ENCODE results near the gene DHX16.

Gene DHX16

DNA sequence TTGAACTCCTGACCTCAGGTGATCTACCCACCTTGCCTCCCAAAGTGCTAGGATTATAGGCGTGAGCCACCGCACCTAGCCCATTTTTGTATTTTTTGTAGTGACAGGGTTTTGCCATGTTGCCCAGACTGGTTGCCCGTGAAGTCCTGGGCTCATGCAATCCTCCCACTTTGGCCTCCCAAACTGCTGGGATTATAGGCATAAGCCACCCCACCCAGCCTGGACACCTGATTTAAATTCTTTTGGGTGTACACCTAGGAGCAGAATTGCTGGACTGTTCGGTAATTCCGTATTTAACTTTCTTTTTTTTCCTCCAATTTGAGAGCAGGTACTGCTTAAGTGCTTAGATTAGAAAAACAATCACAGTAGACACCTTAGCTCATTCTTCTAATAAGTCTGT is 23.6 kb upstream of the DHX16 start:
- FAIRE-seq (no peak), DNase-seq (ENCODE audit: low spot score) (no peak)

DNA sequence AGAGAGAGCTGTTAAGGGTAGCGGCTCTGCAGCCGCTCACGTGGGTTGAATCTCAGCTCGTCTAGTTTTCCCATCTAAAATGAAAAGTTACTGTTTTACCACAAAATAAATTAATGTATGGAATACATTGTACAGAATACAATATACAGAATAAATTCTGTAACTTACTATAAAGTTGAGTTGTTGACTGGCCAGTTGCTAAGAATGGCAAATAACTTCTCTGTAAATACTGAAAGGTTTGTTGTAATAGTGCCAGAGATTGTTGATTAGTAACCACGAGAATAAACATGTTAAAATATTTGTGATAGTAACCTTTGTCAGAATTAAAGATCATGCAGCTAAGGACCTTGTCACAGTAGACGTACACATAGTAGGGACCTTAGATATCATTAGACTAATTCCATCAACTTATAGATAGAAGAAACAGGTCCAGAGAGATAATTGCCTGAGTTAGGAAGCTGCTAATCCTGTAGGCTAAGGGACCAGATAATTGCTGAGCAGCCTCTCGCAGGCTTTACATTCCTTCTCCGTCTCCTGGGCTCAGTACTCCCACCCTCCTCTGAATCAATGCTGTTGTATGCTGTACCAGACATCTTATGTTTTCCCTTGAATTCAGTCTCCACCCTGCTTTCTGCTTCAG is 18.5 kb upstream of the DHX16 start:
- FAIRE-seq (no peak), DNase-seq (ENCODE audit: low spot score) (no peak)

DNA sequence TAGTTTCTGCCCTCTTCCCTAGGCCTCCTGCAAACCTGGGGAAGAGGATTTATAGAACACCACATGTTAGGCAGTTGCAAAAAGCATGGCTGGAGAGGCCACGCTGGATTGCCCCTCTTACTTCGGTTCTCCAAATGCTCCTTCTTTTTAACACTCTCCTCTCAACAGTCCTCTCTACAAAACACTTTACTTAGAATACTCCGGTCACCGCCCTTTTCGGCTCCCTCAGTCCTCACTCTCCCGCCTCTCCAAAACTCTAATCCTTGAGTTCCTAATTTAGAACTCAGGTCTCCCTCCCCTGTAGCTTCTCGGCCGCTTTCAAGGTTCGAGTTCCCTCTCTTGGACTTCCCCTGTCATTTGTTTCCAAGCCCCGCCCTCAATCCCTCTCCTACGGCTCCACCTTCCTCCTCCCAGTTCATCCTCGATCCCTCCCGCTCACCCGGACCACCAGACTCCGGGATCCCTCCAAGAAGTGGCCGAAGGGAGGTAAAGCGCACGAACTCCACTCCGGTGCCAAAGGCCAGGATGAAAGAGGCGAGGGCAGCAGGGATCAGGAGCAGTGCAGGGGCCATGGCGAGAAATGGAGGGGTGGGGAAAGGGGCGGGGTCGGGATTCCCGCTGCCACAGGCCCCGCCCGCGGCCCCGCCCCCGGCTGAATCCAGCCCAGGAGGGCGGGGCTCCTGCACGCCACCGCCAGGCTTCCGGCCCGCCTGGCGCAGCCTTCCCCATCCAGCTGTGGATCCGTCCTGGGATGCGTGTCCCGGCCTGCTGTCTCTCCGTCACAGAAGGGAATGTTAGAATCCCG is 17.8 kb upstream of the DHX16 start, which contains the start of gene NRM:
Gene NRM (minus strand): TSS at position 582 of the 805 bp plus-strand sequence. CDS start 10 bp downstream, at position 572.
- peak; percentile 91 for DNase-seq (ENCODE audit: low spot score)
- peak; percentile 55 for FAIRE-seq

DNA sequence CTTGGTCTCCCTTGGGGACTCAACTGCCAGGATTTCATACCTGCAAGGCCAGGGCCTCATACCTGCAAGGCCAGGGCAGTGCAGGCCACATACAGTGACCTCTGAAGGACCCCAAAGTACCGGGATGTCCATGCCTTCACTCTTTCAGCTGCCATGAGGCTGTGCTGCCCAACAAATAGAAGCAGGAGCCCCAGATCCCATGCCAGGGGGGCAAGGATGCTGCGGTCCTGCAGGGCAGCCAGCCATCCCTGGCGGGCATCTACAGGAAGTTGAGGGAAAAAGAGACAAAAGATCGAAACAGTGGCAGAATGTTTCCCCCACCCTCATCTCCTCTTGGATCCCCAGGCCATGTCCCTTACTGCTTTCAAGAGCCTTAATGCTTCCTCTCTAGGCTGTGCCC is 17.2 kb upstream of the DHX16 start:
- FAIRE-seq (no peak), DNase-seq (ENCODE audit: low spot score) (no peak)

DNA sequence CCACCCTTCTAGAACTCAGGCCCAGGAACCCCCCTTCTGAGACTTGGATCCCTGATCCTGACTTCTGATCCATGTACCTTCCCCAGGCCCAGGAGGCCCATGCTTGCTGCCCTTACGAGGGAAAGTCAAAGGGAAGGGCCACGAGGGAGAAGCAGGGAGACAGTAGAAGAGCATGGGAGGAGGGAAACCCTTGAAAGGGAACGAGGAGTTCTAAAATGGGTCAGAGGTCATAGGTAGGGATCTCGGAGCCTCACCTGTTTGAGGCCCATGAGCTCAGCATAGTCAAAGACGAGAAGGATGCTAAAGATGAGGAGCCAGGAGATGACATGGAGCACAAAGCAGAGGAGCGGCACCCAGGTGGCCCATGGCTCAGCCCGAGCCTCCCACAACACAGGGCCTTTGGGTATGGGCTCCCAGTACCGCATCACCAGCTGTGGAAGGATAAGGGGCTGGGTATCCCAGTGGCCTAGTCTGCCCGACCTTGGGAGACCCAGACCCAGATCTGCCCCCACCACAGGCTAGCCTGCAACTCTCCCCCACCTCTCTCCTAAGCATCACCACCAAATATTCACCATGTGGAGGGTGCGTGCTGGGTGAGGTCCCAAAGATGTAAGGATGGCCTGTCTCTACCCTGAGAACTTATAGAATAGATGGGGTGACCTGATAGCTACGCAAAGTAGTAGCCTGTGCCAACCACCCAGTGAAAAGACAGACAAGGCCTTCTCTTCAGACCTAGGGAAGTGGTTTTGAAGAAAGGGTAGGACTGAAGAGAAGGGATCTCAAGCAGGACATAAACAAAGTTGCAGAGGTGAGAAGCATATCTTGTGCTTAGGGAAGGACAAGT is 16.4 kb upstream of the DHX16 start:
- no peak for DNase-seq (ENCODE audit: low spot score)
- no peak for FAIRE-seq

DNA sequence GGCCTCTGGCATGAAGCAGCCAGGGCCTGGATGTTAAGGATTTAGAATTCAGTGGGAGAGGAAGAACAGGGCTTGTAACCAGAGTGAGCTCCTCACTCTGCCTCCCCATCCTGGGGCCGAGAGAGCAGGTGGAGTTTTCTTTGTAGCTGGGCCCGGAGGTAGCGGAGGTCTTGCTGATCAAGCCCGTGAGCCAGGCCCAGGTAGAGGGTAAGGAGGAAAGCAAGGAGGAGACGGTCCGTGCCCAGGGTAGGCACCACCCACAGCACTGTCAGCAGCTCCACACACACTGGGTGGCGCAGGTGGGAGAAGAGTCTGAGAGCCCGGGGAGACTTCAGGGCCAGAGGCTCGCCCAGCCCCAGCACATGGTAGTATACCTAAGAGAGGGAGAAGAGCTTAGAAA is 15.8 kb upstream of the DHX16 start:
- no peak for DNase-seq (ENCODE audit: low spot score)
- no peak for FAIRE-seq

DNA sequence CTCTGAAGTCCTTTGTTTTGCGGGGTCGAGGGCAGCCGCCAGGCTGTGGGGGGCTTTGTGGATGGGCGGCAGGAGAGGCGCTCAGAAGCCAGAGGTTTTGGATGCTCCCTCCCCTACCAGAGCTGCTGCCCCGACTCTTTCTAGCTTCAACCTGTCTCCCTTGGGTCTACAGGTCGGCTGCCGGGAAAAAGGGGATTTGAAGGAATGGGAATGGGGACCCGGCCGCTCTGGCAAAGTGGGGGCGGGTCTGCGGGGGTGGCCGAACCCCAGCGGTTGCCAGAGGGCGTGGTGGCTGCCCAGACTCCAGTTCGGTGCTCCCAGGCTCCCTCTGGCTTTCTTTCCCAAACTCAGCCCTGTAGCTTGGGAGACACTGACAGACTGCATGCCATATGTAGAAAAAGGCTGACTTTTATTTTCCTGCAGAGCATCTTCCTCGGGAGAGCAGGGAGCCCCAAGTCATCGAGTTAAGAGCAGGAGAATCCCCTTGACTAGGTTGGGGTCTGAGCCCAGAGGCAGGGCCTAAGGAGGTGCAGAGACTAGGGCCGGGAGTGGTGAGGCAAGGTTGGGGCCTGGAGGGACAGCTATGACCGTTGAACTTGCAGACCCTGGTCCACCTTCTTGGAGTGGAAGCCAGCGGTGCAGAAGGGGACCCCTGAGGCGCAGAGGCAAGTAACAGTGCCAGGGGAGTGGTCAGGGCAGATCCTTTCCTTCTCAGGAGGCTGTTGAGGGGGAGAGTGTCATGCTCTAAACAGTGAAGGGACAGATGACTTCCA is 15.0 kb upstream of the DHX16 start:
- DNase-seq (ENCODE audit: low spot score), result no peak
- FAIRE-seq, result no peak

DNA sequence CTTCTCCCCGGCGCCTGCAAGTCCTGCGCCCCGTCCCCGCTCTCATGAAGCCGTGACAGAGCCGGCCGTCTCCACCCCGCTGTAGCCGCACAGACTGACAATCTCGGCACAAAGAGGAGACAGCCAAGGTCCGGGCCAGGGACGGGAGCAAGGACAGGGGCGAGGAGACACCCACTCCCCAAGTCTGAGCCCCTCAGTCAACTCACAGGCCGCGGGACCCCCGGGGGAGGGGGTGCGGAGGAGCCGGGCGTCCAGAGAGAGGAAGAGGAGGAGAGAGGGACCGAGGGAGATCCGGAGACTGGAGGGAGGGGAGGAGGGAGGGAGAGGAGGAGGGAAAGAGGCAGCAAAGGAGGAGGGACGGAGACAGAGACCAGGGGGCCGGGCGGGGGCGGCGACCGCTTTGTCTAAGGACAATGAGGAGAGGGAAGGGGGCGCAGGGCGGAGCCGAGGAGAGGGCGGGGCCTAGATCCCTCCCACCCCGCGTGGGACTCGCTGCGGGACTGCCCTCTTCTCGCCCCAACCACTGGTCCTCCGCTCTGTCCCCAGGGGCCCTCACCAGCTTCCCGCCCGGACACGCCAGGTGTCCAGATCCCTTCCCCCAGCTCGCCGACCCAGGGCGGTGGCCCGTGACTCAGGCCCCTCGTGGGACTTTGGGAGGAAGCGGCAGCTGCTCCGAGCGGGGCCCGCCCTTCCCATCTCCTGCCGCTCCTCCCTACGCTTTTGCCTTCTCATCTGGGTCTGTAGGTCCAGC is 14.3 kb upstream of the DHX16 start:
- no peak for FAIRE-seq
- DNase-seq (ENCODE audit: low spot score), result peak; percentile 91

DNA sequence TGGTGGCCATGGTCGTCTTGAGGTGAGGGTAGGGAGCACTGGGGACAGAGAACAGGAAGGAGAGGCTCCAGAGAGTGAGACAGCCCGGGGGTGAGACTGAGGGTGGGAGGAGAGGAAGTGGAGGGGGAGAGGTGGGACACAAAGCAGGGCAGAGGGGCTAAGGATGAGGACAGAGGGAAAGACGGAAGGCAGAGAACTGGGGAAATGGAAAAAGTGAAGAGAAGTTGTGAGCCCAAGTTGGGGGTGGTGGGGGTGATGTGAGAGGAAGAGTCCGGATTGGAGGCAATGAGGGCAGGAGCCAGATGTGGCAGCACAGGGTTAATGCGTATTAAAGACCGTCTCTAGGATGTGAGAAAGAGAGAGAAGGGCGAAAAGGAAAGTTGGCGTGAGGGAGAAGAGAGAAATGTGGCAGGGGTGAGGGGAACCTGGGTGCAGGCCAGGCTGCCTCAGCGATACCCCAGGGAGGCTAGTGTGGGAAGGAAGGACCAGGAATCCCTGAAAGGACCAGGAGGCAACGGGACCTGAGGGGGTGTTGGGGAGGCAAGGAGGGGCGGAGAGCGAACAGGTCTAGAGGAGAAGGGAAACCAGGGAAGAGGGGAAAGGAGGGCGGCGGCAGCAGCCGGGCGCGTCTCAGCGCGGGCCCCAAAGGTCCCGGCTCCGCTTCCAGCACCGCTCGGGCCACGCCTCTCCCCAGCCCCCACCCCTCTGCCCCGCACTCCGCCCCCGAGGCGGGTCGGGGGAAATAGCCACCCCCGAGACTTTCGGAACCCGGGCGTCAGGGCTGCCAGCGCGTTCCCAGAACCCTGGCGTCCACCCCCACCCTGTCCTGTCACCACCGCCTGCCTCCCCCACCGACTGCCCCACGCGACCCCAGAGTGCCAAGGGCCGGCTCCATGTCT is 13.5 kb upstream of the DHX16 start, which contains the start of gene PPP1R18:
Gene PPP1R18 (minus strand): TSS at position 637 of the 899 bp plus-strand sequence. CDS start 627 bp downstream, at position 10.
- DNase-seq (ENCODE audit: low spot score), result peak; percentile 70
- FAIRE-seq, result no peak

DNA sequence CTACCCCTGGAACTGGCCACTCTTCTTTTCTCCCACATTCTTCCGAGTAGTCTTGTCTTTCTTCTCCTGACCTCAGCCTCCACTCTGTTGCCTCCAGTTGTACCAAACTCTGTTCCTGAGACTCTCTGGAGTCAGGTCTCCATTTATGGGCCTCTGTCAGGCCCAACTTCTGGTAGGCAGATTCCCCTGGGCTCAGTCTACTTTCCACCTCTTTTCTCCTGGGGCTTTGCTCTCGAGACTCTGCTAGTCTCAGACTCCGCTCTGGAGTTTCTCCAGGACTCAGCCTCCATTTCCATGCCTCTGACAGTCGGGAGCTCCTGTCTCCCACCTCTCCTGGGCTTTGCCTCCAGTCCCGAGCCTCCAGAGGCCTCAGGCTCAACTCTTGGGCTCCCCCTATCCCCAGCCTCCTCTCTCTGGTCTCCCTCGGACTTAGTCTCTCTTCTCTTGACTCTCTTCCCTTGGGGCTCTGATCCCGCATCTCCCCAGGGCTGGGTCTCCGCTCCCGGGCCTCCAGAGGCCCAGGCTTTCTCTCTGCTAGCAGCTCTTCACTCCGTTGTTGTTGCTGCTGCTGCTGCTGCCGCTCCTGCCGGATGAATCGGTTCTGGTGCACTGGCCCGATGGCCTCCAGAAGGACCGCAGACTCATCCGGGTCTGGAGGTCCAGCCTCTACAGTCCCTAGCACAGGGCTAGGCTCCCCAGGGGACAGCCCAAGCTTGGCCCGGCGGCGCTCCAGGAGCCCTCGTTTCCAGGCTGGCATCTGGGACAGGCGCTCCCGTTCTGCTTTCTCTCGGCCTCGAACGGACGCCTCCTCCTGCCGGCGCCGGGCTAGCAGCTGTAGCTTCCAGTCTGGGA is 12.6 kb upstream of the DHX16 start:
- FAIRE-seq, result no peak
- DNase-seq (ENCODE audit: low spot score), result no peak

DNA sequence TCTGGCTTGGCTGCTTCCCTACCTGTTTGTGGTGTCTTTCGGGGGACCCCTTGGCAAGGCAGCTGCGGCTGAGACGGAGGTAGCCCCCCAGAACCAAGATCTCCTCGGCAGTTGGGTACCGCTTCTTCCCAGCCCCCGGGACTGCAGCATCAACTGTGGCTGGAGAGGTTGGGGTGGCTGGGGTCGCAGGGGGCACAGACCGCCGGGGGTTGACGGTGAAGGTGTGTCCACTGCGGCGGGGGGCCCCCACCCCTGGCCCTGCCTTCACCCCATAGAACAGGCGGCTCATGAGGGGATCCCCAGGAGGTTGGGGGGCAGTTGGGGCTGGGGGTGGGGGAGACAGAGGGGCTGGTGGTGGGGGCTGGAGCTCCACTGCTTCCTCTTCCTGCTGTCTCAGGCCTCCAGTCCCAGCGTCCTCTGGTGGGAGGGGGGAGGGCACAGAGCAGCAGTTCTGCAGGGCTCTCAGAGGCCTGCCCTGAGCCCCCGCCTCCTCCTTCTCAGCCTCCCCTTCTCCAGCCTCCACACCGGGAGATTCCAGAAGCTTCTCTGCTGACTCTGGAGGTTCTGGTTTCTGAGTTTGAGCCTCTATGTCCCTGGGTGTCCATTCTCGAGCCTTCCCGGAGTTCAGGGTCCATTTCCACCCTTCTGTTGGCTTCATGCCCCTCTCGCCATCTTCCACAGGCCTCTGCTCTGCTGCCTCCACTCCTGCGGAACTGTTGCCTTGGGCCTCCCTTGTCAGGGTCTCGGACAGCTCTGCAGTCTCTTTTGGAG is 11.8 kb upstream of the DHX16 start:
- no peak for FAIRE-seq
- DNase-seq (ENCODE audit: low spot score), result no peak

DNA sequence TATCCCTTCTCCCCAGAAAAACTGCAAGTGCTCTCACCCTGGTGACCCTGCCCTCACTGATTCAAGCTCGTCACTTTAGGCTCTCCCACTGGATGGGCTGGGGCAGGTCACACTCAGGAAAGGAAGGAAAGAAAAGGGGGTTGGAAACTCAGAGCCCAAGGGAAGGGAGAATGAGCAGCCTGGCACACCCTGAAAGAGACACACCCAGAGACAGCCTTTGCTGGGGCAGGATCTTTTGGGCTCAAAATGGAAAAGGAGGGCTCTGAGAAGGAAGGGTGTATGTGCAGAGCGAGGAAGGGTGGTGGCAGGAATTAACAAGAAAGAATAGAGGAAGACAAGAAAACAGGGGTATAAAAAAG is 11.2 kb upstream of the DHX16 start:
- FAIRE-seq, result no peak
- DNase-seq (ENCODE audit: low spot score), result no peak

DNA sequence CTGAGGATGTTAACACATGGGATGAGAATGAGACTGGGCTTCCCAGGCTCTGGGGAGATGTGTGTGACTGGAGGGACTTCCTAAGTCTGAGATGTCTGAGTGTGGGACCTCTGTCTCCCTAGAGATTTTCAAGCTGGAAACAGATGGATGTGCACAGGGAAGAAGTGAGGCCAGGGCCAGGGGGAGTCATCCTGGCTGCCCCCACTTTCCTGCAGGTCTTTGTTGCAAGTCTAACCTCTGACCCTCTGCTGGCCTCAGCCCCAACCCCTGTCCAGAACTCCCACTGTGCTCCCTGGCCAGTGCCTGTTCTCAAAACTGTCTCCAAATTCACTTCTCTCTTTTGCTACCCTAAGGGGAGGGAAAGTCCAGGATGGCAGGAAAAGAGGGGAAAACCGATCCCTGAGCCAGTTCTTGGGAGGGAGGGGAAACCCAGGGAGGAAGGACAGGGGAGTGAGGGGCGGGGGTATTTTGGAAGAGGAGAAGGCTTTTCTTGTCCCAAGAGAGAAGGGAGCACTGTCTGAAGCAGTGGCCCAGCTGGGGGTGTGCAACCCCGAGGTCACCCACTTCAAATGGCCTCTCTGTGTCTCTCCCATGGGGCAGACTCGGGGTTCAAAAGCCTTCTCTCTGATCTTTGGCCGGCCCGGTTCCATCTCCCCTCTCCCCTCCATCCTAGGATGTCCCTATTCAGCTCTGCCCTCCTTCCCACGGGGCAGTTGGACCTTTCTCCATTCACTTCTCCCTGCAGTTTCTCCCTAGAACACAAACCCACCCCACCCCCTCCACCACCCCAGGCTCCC is 10.6 kb upstream of the DHX16 start:
- DNase-seq (ENCODE audit: low spot score) (no peak), FAIRE-seq (no peak)

DNA sequence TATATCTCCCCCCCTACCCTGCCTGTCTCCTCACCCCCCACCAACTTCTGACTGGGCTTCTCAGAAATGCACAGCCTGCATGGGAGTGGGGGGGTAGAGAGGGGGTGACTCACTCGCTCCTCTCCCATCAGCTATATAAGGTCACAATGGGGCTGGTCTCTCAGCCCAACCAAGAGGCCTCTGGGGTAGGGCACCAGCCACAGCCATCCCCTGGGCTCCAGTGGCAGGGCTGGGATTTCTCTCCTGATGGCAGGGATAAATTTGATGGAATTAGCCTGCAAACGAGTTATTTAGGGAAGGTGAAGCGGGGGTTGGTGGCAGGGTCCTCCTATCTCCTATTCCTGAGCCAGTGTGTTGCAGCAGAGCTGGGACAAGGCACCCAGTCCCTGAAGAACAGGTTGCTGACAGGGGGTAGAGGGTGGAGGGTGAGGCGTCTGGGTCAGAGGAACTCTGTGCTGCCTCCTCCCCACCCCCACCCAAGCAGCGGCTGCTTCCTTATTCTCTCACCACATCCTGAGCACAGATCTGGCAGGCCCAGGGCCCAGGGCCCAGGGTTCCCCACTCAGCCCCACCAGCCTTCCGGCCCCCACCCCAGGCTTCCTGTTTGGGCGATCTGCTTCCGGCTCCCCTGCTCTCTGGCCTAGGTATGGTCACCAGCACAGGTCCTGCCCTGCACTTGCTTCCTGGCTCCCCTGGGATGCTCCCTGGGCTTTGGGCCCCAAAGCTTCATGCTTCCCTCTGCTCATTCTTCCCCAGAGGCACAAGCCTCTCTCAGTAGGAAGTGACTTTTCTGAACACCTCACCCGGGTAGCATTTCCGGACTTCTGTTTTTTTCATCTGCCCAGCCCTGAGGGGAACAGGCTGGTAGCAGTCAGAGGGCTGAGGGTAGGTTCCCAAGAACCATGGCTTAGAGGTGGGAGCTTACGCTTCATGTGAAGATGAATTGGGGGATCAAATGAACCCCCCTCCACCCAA is 9.6 kb upstream of the DHX16 start:
- FAIRE-seq, result no peak
- peak; percentile 80 for DNase-seq (ENCODE audit: low spot score)

DNA sequence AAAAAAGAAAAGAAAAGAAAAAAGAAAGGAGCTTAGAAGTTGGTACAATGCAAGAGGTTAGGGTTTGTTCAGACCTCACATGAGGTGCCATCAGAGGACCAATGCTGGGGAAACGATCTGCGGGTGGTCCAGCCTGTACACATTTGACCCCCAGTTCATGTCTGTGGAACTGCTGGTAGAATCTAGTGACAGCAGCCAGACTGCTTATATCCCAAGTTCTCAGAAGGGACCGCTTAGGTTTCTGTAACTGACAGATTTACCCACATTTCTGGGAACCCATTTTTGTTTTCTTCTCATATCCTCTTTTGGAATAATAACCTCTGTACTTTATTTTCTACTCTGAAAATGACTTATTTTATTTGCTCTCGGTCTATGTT is 8.9 kb upstream of the DHX16 start:
- FAIRE-seq, result no peak
- DNase-seq (ENCODE audit: low spot score), result no peak
